ENCODE results near the gene DNASE2. TPM values are rescaled to one million over a fixed set of nuclear protein-coding genes. Genes with fewer than 3 reads are reported as not detected.

The DNASE2 gene
- total RNA-seq, 1 experiment from 2014 or later: 22.7 TPM

DNA sequence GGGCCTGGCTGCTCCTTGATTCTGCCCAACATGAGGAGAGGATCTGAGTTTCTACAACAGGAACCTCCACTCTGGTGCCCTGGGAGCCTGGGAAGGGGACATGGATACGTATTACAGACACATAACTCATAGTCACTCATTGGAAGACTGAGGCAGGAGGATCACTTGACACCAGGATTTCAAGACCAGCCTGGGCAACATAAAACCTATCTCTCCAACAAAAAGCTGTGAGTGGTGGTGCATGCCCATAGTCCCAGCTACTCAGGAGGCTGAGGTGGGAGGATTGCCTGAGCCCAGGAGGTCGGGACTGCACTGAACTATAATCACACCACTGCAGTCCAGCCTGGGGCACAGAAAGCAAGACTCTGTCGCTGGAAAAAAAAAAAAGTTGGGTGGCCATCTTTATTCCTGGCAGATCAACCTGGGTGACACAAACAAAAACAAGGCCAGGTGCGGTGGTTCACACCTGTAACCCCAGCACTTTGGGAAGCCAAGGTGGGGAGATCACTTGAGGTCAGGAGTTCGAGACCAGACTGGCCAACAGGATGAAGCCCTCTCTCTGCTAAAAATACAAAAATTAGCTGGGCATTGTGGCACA lies 6.9 kb upstream of the DNASE2 start:
- peaks cover 9% of the 10 kb centered on the region for H3K4me1 ChIP-seq (ENCODE audit: insufficient read depth, low read length, poor library complexity, severe bottlenecking)
- ChIA-PET CTCF (no interaction called here), POLR2A (ENCODE audit: low non-redundant PET) (no interaction called here)
- no peak overlapping the region for H3K27ac ChIP-seq (ENCODE audit: low read depth, low read length, poor library complexity, severe bottlenecking)
- H3K36me3 ChIP-seq (ENCODE audit: insufficient read depth, low read length, poor library complexity, severe bottlenecking): peaks cover 1% of the 10 kb centered on the region
- no peaks in the 10 kb centered on the region for H3K27me3 ChIP-seq (replicated peaks; ENCODE audit: insufficient read depth, low read depth, low read length, poor library complexity)
- peaks cover 12% of the 10 kb centered on the region for H3K9me3 ChIP-seq (ENCODE audit: low read depth, low read length, poor library complexity, severe bottlenecking)
- DNase-seq (ENCODE audit: low spot score): no peak
- no TSS peak for BruUV-seq (replicated peaks)
- intact Hi-C loops (cut with micrococcal nuclease; ENCODE audit: unreplicated experiment): no loop called here
- no peak overlapping the region for H3K4me3 ChIP-seq (ENCODE audit: low read depth, low read length, poor library complexity, severe bottlenecking)
- TF ChIP-seq, protein P1, sequence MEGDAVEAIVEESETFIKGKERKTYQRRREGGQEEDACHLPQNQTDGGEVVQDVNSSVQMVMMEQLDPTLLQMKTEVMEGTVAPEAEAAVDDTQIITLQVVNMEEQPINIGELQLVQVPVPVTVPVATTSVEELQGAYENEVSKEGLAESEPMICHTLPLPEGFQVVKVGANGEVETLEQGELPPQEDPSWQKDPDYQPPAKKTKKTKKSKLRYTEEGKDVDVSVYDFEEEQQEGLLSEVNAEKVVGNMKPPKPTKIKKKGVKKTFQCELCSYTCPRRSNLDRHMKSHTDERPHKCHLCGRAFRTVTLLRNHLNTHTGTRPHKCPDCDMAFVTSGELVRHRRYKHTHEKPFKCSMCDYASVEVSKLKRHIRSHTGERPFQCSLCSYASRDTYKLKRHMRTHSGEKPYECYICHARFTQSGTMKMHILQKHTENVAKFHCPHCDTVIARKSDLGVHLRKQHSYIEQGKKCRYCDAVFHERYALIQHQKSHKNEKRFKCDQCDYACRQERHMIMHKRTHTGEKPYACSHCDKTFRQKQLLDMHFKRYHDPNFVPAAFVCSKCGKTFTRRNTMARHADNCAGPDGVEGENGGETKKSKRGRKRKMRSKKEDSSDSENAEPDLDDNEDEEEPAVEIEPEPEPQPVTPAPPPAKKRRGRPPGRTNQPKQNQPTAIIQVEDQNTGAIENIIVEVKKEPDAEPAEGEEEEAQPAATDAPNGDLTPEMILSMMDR (conservative IDR thresholded peaks at IDR 0.05; ENCODE audit: low read depth, low read length): no peak
- TF ChIP-seq EZH2 (IDR thresholded peaks at IDR 0.05; ENCODE audit: borderline replicate concordance, low read depth, low read length, poor library complexity, severe bottlenecking): no peak

DNA sequence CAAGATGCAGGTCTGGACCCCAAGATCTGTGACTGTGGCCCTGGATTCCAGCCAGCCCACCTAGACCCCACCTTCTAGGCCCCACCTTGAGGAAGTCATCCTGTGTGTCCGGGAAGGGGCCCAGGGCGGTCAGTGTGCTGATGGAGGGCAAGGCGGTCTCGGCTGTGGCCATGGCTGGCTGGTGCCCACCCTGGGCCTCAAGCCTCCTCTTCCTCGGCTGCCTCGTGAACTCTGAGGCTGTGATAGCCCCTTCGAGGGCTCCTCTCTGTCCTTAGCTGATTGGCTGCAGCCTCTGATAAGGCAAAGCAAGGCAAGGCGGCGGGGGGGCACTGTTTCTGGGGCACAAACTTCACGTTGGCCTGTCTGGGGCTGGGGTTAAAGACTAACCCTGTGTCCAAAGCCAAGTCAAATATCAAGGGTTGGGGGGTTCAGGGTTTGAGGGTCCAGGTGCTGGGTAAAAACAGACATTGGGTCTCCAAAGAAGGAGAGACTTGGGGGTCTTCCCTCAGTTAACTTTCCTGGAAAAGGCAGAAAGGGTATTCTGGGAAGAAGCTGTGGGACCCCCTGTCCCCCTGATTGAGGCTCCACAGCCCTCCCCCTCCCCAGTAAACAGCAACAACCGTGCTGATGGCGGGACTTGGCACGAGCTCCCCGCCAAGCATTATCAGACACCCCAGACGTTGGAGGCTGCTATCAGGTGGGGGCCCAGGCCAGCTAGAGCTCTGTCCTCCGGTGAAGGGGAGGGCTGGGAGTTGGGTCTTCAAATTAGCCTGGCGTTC lies 5.9 kb upstream of the DNASE2 start, which contains the start of gene KLF1:
TSS of gene KLF1 (minus strand) at position 233 of the 779 bp plus-strand sequence. CDS start at position 172, 61 bp downstream.
- Histone ChIP-seq H3K27me3 (replicated peaks; ENCODE audit: insufficient read depth, low read depth, low read length, poor library complexity) (no peaks in the 10 kb centered on the region), H3K36me3 (ENCODE audit: insufficient read depth, low read length, poor library complexity, severe bottlenecking) (no peaks in the 10 kb centered on the region), H3K27ac (ENCODE audit: low read depth, low read length, poor library complexity, severe bottlenecking) (no peak within 1 kb of the TSS), H3K4me3 (ENCODE audit: low read depth, low read length, poor library complexity, severe bottlenecking) (peak within 1 kb of the TSS; percentile 46), H3K9me3 (ENCODE audit: low read depth, low read length, poor library complexity, severe bottlenecking) (peaks cover 12% of the 10 kb centered on the region), H3K4me1 (ENCODE audit: insufficient read depth, low read length, poor library complexity, severe bottlenecking) (peaks cover 9% of the 10 kb centered on the region)
- ChIA-PET POLR2A (ENCODE audit: low non-redundant PET) (no interaction called here), CTCF (no interaction called here)
- DNase-seq (ENCODE audit: low spot score): no peak
- no peak for TF ChIP-seq EZH2 (IDR thresholded peaks at IDR 0.05; ENCODE audit: borderline replicate concordance, low read depth, low read length, poor library complexity, severe bottlenecking)
- TF ChIP-seq, protein P1 (conservative IDR thresholded peaks at IDR 0.05; ENCODE audit: low read depth, low read length): no peak
- intact Hi-C loops (cut with micrococcal nuclease; ENCODE audit: unreplicated experiment): no loop called here
- no TSS peak for BruUV-seq (replicated peaks)

GRCh38 chr19:12886651-12886968 lies 5.4 kb upstream of the DNASE2 start:
- TF ChIP-seq, protein P1 (conservative IDR thresholded peaks at IDR 0.05; ENCODE audit: low read depth, low read length): no peak
- TF ChIP-seq EZH2 (IDR thresholded peaks at IDR 0.05; ENCODE audit: borderline replicate concordance, low read depth, low read length, poor library complexity, severe bottlenecking): no peak
- DNase-seq (ENCODE audit: low spot score): no peak
- Histone ChIP-seq H3K27ac (ENCODE audit: low read depth, low read length, poor library complexity, severe bottlenecking) (no peak overlapping the region), H3K4me1 (ENCODE audit: insufficient read depth, low read length, poor library complexity, severe bottlenecking) (peaks cover 9% of the 10 kb centered on the region), H3K36me3 (ENCODE audit: insufficient read depth, low read length, poor library complexity, severe bottlenecking) (no peaks in the 10 kb centered on the region), H3K27me3 (replicated peaks; ENCODE audit: insufficient read depth, low read depth, low read length, poor library complexity) (no peaks in the 10 kb centered on the region), H3K9me3 (ENCODE audit: low read depth, low read length, poor library complexity, severe bottlenecking) (peaks cover 12% of the 10 kb centered on the region), H3K4me3 (ENCODE audit: low read depth, low read length, poor library complexity, severe bottlenecking) (no peak overlapping the region)
- intact Hi-C loops (cut with micrococcal nuclease; ENCODE audit: unreplicated experiment): no loop called here
- ChIA-PET CTCF (no interaction called here), POLR2A (ENCODE audit: low non-redundant PET) (no interaction called here)
- BruUV-seq (replicated peaks): no TSS peak

Measured in A673 (cell line).